Peyer's patch (tissue), 4 donors: Measurements from ENCODE around the gene TMEM132C. TPM values are rescaled to one million over a fixed set of nuclear protein-coding genes. Genes with fewer than 3 reads are reported as not detected.

Experiments
- DNase-seq, 3 donors: peaks; one replicate each; pipeline ENCODE4 v3.0.0-alpha.2; 2017 to 2019
- H3K27ac ChIP-seq, 4 donors: fragments of 200-600 bp; sonication (generic); one replicate each; pipeline ENCODE4 v1.5.1; 2016 to 2019
- H3K27me3 ChIP-seq, 2 donors: fragments of 200-600 bp; sonication (generic); one replicate each; pipeline ENCODE4 v1.5.1; 2019
- H3K36me3 ChIP-seq, 3 donors: fragments of 200-600 bp; sonication (generic); one replicate each; pipeline ENCODE4 v1.5.1; 2016 to 2019
- H3K4me1 ChIP-seq, 4 donors: fragments of 200-600 bp; sonication (generic); one replicate each; pipeline ENCODE4 v1.5.1; 2016 to 2019
- H3K4me3 ChIP-seq, 4 donors: fragments of 200-600 bp; sonication (generic); 1 replicate in 3 of 4; 2 replicates in 1 of 4; pipeline ENCODE4 v1.5.1; 2016 to 2019; ENCODE audit warnings: mild to moderate bottlenecking in 1 of 4
- H3K9me3 ChIP-seq, 4 donors: fragments of 200-600 bp; sonication (generic); one replicate each; pipeline ENCODE4 v1.5.1; 2016 to 2019; ENCODE audit warnings: mild to moderate bottlenecking in 1 of 4
- CTCF ChIP-seq, 6 experiments: fragments of 450-650 bp in 4 of 6; fragments of 200-600 bp in 2 of 6; sonication (generic) in 1 of 6; IDR thresholded peaks; one replicate each; pipeline ENCODE4 v1.5.1; 2017 to 2019; ENCODE audit warnings: antibody characterized with exemption in 6 of 6, mild to moderate bottlenecking in 3 of 6, moderate library complexity in 1 of 6
- POLR2A ChIP-seq, 2 donors: fragments of 450-650 bp; IDR thresholded peaks; one replicate each; pipeline ENCODE4 v1.5.1; 2017; ENCODE audit warnings: antibody characterized with exemption in 2 of 2, mild to moderate bottlenecking in 2 of 2, moderate library complexity in 2 of 2
- total RNA-seq, 4 donors: library from RNA; depleted of rRNA; stranded (reverse); fragments of >200 nt; gene quantifications; one replicate each; pipeline ENCODE4 v1.1.0, GENCODE V29; 2016

Gene TMEM132C
- total RNA-seq, 4 donors from 2014 or later: 0.88 to 5.0 (median 2.0) TPM

GRCh38 chr12:128687851-128688250 lies 420.9 kb downstream of the TMEM132C start:
- no peak for DNase-seq
- Histone ChIP-seq H3K9me3 (no peaks in the 10 kb centered on the region), H3K36me3 (no peaks in the 10 kb centered on the region), H3K27ac (no peak overlapping the region), H3K4me1 (no peaks in the 10 kb centered on the region), H3K27me3 (no peaks in the 10 kb centered on the region), H3K4me3 (no peak overlapping the region)
- TF ChIP-seq POLR2A (IDR thresholded peaks at IDR 0.05) (no peak), CTCF (IDR thresholded peaks at IDR 0.05) (no peak)

- DNase-seq: no peak
These were observed 423.7 kb downstream of the TMEM132C start for GRCh38 chr12:128690641-128691040.

GRCh38 chr12:128693115-128693514 lies 426.1 kb downstream of the TMEM132C start:
- H3K4me3 ChIP-seq: no peak overlapping the region
- H3K27ac ChIP-seq: no peak overlapping the region
- no peaks in the 10 kb centered on the region for H3K27me3 ChIP-seq
- no peak for TF ChIP-seq CTCF (IDR thresholded peaks at IDR 0.05)
- no peak for TF ChIP-seq POLR2A (IDR thresholded peaks at IDR 0.05)
- H3K4me1 ChIP-seq: no peaks in the 10 kb centered on the region
- H3K36me3 ChIP-seq: no peaks in the 10 kb centered on the region
- no peaks in the 10 kb centered on the region for H3K9me3 ChIP-seq
- no peak for DNase-seq

More at GRCh38 chr12:128690641-128691040, 423.7 kb downstream of the TMEM132C start:
- Histone ChIP-seq H3K4me1 (no peaks in the 10 kb centered on the region), H3K9me3 (no peaks in the 10 kb centered on the region), H3K4me3 (no peak overlapping the region), H3K36me3 (no peaks in the 10 kb centered on the region), H3K27me3 (no peaks in the 10 kb centered on the region), H3K27ac (no peak overlapping the region)
- TF ChIP-seq POLR2A (IDR thresholded peaks at IDR 0.05): no peak
- TF ChIP-seq CTCF (IDR thresholded peaks at IDR 0.05): no peak

GRCh38 chr12:128693771-128694170 lies 426.8 kb downstream of the TMEM132C start:
- no peaks in the 10 kb centered on the region for H3K27me3 ChIP-seq
- H3K27ac ChIP-seq: no peak overlapping the region
- no peak for TF ChIP-seq POLR2A (IDR thresholded peaks at IDR 0.05)
- no peak for TF ChIP-seq CTCF (IDR thresholded peaks at IDR 0.05)
- no peak for DNase-seq
- H3K4me3 ChIP-seq: no peak overlapping the region
- no peaks in the 10 kb centered on the region for H3K4me1 ChIP-seq
- no peaks in the 10 kb centered on the region for H3K36me3 ChIP-seq
- H3K9me3 ChIP-seq: no peaks in the 10 kb centered on the region

GRCh38 chr12:128694445-128694844 lies 427.5 kb downstream of the TMEM132C start:
- Histone ChIP-seq H3K36me3 (no peaks in the 10 kb centered on the region), H3K27ac (no peak overlapping the region), H3K27me3 (no peaks in the 10 kb centered on the region), H3K9me3 (no peaks in the 10 kb centered on the region), H3K4me3 (no peak overlapping the region), H3K4me1 (no peaks in the 10 kb centered on the region)
- TF ChIP-seq POLR2A (IDR thresholded peaks at IDR 0.05) (no peak), CTCF (IDR thresholded peaks at IDR 0.05) (no peak)
- DNase-seq: no peak

GRCh38 chr12:128695697-128696096 lies 428.7 kb downstream of the TMEM132C start:
- Histone ChIP-seq H3K9me3 (no peaks in the 10 kb centered on the region), H3K36me3 (no peaks in the 10 kb centered on the region), H3K27ac (no peak overlapping the region), H3K4me3 (no peak overlapping the region), H3K4me1 (no peaks in the 10 kb centered on the region), H3K27me3 (no peaks in the 10 kb centered on the region)
- TF ChIP-seq CTCF (IDR thresholded peaks at IDR 0.05) (no peak), POLR2A (IDR thresholded peaks at IDR 0.05) (no peak)
- DNase-seq: no peak
